ENCODE measurements around the gene BHMT.
A peak's percentile ranks its signal among the peaks of the same experiment; 100 is the strongest.
"Not testable (repeated sequence)": the region's sequence is repeated elsewhere in the genome, so short reads cannot be mapped to it uniquely, and the experiment has no call there.

BHMT gene

GRCh38 chr5:79112703-79113058 is 1.1 kb downstream of the BHMT start:
- DNase-seq = no peak

DNA sequence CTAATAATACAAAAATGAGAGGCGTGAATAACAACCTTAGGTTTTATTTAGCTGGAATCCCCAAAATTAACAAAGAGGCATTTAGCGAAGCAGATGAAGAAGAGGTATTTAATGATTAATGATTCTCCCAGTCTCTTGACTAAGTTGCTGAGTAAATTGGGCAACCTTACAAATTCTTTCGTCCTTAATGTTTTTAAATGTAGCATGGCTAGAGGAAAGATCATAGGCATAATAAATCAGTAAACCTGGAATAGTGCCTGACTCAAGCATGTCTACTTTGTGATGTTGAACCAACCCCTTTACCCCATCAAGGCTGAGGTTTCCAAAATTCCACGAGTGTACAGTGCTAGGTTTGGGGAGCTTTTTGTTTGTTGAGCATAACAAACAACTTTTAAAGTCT is 7.9 kb downstream of the BHMT start:
- no peak for DNase-seq

GRCh38 chr5:79120221-79120620 is 8.6 kb downstream of the BHMT start:
- DNase-seq = no peak

DNA sequence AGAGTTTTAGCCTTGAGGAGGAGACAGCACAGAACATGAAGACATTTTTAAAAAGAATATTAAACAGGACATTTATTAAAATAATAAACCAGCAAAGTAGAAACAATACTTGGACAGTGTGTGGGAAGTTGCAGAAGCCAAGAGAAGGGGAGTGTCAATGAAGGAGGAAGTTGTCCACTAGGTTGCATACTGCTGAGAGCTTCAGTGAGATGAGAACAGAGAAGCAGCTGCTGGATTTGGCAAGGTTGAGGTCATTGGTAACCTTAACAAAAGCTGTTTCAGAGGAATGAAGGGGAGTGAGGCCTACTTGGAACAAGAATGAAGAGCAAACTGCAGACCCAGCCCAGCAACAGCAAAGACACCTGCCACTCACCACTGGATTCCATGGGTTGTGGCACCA is 11.4 kb downstream of the BHMT start:
- no peak for DNase-seq

GRCh38 chr5:79124607-79125006 is 13.0 kb downstream of the BHMT start:
- no peak for DNase-seq

DNA sequence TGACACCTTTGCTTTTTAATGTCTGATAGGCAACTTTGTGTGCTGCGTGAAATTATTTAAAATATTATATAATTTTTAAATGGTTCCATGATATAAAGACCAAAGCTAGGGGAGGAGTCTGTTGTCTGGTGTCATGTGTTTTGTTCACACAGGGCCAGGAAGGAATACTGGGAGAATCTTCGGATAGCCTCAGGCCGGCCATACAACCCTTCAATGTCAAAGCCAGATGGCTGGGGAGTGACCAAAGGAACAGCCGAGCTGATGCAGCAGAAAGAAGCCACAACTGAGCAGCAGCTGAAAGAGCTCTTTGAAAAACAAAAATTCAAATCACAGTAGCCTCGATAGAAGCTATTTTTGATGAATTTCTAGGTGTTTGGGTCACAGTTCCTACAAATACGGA is 19.2 kb downstream of the BHMT start:
- no peak for DNase-seq

DNA sequence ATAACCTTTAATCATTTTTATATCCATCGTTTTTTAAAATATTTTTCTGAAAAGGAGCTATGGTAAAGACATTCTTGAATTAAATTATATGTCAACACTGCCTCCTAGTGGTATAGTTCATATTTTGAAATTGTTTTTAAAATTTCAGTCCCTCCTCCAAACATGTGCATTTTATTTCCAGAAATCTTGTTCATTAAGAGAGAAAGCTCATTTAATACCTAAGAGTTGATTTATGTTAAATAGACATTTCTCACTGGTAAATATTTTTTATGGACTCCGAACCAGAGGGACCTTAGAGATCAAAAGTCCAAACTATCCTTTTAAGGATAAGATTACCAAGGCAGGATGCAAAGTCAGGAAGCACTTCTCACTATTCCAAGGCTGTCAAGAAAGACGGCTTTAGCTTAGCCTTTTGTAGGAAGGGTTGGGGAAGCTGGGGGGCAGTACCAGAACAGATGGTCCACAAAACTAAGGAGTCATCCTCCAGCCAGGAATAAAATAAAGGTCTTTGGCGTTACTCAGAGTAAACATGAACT is 21.6 kb downstream of the BHMT start:
- DNase-seq = peak; percentile 13 to 31

- peak; percentile 50 to 56 for DNase-seq
Observed at GRCh38 chr5:79133657-79134451, 22.2 kb downstream of the BHMT start.

- no peak for DNase-seq
Observed at GRCh38 chr5:79135790-79136553, 24.4 kb downstream of the BHMT start.

DNA sequence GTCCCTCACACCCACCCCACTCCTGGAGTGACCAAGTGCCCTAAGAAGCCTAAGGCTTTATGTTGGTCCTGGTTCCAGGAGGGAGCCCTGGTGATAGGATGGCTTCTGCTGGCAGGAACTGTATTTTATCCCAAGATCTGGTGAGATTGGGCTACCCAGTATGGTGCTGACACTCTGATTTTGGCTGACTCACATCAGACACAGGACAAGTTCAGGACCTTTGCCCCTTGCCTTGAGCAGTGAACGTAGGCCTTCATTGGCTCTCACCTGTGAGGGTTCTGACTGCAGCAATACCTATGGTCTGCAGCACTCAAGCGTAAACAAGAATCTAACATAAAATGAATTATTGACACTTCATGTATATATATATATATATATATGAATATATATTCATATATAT is 25.0 kb downstream of the BHMT start:
- DNase-seq = no peak

- DNase-seq = no peak
Observed at GRCh38 chr5:79140553-79140952, 28.9 kb downstream of the BHMT start.

GRCh38 chr5:79143684-79144379 is 32.2 kb downstream of the BHMT start:
- DNase-seq = no peak

- no peak for DNase-seq
Observed at GRCh38 chr5:79147076-79147475, 35.5 kb downstream of the BHMT start.

DNA sequence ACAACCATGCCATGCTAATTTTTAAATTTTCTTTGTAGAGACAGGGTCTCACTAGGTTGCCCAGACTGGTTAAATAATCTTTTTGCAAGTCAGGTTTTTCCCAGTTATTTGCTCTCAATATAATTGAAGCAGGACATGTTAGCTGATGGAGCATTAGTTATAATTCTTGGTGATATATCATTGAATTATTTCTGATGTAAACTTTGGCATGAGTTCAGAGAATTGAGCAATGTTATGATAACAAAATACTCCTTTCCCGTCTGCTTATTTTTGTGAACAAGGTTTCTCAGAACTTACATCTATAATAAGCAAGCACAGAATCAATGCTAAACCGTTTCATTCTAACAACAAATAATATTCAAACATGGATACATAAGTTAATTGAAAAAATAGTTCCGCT is 37.8 kb downstream of the BHMT start:
- no peak for DNase-seq

GRCh38 chr5:79151942-79152671 is 40.5 kb downstream of the BHMT start:
- DNase-seq = no peak

- no peak for DNase-seq
Observed at GRCh38 chr5:79157305-79157704, 45.7 kb downstream of the BHMT start.

DNA sequence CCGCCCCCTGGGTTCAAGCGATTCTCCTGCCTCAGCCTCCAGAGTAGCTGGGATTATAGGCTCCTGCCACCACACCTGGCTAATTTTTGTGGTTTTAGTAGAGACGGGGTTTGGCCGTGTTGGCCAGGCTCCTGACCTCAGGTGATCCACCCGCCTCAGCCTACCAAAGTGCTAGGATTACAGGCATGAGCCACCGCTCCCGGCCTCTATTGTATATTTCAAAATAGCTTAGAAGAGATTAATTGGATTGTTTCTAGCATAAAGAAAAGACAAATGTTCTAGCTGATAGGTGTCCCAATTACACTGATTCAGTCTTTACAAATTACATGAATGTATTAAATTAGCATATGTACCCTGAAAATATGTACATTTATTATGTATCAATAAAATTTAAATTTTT is 50.0 kb downstream of the BHMT start:
- not testable (repeated sequence) for DNase-seq

GRCh38 chr5:79168031-79168430 is 56.4 kb downstream of the BHMT start:
- no peak for DNase-seq

GRCh38 chr5:79170661-79171060 is 59.1 kb downstream of the BHMT start:
- no peak for DNase-seq

DNA sequence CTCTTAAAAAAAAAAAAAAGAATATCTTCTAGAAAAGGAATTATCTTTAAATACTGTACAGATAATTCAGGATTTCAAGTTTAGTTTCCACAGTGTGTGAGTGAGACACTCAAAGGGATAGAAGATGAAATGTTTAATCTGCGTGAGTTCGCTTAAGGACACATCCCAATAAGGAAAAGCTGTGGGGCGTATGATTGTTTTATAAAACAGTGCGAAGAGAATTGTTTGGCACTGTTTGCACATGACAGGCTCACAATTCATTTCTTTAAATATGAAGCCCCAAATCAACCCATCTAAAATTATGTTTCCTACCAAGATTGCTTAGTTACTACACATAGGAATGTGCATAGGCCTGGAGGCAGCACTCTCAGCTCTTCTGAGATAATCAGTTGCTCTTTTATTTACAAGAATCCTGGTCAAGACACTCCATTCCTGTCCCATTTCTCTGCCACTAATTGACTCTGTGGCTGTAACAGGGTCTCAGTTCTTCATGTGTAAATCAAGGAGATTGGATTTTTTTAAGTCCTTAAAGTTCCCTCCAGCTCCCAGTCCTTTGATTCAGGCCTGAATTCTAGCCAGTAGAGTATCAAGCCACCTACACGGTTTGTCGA is 60.1 kb downstream of the BHMT start:
- DNase-seq = no peak

- no peak for DNase-seq
Observed at GRCh38 chr5:79172269-79172668, 60.7 kb downstream of the BHMT start.

DNA sequence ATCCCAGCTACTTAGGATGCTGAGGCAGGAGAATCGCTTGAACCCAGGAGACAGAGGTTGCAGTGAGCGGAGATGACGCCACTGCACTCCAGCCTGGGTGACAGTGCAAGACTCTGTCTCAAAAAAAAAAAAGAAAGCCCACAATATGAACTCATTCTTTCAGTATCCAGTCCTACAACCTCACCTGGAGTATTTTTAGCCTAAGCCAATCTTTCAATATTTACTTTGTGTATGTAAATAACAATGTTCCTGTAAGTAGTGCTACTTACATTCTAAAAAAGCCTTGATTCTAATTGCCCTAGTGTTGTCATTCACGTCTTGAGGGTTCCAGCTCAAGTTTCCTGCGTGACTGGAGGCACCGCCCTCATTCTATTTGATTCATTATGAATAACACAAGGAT is 62.0 kb downstream of the BHMT start:
- no peak for DNase-seq
